ENCODE measurements around the gene ZBED2.
"Not testable (repeated sequence)": the region's sequence is repeated elsewhere in the genome, so short reads cannot be mapped to it uniquely, and the experiment has no call there.

The ZBED2 gene, protein sequence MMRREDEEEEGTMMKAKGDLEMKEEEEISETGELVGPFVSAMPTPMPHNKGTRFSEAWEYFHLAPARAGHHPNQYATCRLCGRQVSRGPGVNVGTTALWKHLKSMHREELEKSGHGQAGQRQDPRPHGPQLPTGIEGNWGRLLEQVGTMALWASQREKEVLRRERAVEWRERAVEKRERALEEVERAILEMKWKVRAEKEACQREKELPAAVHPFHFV

GRCh38 chr3:111595232-111595631 lies at the start of gene ZBED2:
ZBED2 (minus strand) TSS chr3:111595346; CDS start chr3:111594201, 1,145 bp downstream.
- DNase-seq = no peak

DNA sequence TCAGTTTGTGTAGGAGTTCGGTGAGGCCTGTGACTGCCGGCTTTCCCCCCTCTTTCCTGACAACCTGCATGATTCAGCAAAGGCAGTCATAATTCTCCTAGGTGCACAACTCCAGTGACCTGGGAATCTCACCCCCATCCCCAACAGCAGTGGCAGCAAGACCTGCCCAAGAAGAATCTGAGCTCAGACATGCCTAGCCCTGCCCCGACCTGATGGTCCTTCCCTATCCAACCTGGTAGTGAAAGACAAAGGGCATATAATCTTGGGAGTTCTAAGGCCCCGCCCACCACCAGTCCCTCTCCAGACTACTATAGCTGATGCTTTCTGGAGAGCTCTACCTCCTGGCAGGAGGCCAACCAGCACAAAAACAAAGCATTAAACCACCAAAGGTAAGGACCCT lies 44.2 kb upstream of the ZBED2 start:
- DNase-seq = no peak

DNA sequence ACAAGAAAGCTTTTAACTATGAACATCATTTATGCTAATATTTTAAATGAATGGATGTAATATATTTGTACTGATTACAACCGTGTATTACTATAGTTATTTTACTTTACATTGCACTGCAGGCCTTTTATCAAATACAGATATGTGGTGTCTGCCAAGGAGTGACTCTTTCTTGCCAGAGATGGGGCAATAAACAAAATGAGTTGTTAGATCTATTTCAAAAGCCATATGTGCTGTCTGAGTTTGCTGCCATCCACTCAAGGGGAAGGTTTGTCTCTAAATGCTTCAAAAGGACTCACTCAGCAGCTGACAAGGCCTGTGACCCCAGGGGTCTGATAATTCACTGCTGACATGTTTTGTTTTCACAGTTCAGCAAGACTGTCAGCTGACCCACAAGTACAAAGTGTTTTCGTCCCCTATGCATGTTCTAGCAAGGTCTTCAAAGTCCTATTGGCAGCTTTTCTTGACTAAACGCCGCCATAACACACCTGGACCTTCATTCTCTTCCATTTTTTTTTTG lies 41.3 kb upstream of the ZBED2 start:
- no peak for DNase-seq

DNA sequence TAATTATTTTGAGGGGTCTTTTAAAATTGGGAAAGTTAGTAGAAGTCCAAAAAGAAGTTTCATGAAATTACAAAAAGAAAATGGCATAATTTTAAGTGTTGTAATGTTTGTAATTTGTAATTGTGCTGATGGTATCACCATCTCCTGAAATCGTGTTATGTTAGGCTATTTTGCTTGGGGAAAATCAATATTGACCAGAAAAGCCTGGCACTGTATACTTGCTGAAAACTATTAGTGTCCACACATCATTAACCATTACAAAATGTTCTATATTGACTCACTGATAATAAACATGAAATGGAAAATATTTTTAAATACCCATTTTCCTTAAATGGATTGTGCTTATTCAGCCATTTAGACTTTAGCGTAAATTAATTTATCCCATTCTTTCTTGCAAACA lies 40.3 kb upstream of the ZBED2 start:
- no peak for DNase-seq

DNA sequence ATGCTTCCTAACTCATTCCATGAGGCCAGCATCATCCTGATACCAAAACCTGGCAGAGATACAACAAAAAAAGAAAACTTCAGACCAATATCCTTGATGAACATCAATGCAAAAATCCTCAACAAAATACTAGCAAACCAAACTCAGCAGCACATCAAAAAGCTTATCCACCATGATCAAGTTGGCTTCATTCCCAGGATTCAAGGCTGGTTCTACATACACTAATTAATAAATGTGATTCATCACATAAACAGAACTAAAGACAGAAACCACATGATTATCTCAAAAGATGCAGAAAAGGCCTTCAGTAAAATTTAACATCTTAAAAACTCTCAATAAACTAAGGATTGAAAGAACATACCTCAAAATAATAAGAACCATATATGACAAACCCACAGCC lies 35.5 kb upstream of the ZBED2 start:
- DNase-seq = not testable (repeated sequence)

DNA sequence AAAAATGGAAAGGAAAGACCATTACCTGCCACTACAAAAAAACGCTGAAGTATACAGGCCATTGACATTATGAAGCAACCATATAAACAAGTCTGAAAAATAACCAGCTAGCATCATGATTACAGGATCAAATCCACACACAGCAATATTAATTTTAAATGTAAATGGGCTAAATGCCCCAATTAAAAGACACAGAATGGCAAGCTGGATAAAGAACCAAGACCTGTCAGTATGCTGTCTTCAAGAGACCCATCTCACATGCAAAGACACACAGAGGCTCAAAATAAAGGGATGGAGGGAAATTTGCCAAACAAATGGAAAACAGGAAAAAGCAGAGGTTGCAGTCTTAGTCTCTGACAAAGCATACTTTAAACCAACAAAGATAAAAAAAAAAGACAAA lies 33.9 kb upstream of the ZBED2 start:
- not testable (repeated sequence) for DNase-seq

DNA sequence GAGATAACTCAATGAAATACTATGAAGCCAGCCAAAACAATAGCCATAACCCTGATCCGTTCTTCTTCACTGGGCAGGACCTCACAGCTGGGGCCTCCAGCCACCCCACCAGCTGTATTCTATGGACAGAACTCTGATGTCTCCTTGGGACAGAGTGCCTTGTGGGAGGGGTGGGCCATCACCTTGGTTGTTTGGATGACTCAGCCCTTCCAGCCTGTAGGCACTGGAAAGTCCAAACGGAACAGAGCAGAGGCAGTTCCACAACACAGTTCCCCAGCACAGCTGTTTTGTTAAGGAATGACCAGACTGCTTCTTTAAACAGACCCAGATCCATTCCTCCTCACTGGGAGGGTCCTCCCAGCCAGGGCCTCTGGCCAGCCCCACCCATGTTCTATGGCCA lies 31.9 kb upstream of the ZBED2 start:
- DNase-seq = no peak

DNA sequence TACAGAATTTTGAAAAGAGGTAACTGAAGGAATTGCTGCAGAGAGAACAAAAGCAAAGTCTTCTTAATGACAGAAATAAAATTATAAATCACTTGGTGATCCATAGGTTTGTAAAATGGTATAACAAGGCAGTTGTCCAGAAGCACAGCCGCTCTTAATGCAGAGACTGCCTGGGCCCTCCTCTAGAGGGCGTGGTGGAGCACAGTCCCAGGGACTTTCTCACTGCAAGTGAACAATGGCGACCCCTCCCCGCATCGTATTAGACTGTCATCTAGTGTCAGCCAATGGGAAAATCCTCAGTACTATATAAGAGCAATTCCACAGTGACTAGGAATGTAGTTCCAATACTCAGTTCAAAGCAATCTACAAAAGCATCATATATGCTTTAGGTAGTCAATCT lies 26.4 kb upstream of the ZBED2 start:
- peak; percentile 19 for DNase-seq

GRCh38 chr3:111619833-111620232 lies 24.7 kb upstream of the ZBED2 start:
- no peak for DNase-seq

DNA sequence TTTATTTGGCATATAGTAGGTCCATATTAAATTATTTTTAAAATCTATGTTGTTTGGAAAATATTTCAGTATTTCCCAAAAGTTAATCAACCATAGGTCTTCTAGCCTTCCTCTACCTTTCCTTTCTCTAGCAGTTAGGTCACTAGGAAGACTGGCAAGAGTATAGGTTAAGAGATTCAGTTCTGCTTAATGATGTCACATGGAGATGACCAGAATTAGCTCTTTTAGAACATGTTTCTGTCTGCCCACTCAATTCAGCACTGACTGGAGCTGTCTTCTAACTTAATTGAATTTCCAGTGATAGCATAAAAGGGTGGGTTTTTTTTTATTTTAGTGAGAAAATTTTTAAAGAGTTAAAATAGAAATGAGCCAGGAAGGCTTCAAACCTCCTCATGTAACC lies 23.8 kb upstream of the ZBED2 start:
- no peak for DNase-seq

GRCh38 chr3:111617912-111618601 lies 22.9 kb upstream of the ZBED2 start:
- no peak for DNase-seq

- no peak for DNase-seq
Measured at GRCh38 chr3:111617406-111617805, 22.3 kb upstream of the ZBED2 start.

DNA sequence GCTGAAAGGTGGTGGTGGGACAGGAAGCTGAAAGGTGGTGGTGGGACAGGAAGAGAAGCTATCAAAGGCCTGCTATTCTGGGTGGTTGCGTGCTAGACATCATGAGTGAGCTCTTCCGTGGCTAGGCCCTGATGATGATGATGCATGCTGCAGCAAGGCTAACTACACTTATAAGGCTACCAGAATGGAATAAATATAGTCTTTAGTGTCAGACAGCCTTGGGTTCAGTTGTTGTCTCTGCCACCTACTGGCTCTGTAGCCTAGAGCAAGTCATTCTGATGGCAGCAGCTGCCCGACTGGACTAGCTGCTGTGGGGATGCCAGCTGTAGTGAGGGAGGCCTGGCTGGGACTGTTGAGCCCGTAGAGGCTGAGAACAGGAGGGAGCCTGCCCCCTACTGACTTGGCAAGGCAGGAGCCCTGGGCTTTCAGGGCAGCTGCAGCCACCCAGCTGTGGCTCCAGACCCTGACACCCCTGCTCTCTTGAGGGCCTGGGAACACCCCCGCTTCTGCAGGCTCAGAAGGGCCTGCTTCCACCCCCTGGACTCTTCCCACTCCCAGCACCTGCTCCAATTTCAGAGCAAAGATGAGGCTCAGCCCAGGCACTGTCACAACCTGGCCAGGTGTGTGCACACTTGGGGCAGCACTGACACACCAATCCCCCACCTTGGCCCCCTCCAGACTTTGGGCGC lies 21.4 kb upstream of the ZBED2 start:
- DNase-seq = peak; percentile 63

DNA sequence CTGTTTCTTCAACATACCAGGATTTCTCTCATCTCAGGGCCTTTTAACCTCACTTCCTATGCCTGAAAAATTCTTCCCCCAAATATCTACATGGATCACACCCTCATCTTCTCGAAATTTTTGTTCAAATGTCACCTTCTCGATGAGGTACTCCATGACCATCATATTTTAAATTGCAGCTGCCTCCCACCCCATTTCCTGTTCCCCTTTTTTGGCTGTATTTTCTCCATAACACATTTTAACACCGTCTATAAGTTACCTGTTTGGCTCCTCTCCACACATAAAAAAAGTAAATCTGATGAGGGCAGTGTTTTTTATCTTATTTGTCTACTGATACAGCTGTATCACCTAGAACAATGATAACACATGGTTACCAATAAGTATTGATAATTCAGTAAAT lies 20.7 kb upstream of the ZBED2 start:
- DNase-seq = no peak

- DNase-seq = no peak
Measured at GRCh38 chr3:111613294-111613693, 18.1 kb upstream of the ZBED2 start.

GRCh38 chr3:111610612-111611054 lies 15.5 kb upstream of the ZBED2 start:
- DNase-seq = peak; percentile 13

GRCh38 chr3:111610189-111610588 lies 15.0 kb upstream of the ZBED2 start:
- DNase-seq = peak; percentile 81

GRCh38 chr3:111609700-111610099 lies 14.6 kb upstream of the ZBED2 start:
- DNase-seq = no peak

GRCh38 chr3:111608383-111608782 lies 13.2 kb upstream of the ZBED2 start:
- peak; percentile 34 for DNase-seq

DNA sequence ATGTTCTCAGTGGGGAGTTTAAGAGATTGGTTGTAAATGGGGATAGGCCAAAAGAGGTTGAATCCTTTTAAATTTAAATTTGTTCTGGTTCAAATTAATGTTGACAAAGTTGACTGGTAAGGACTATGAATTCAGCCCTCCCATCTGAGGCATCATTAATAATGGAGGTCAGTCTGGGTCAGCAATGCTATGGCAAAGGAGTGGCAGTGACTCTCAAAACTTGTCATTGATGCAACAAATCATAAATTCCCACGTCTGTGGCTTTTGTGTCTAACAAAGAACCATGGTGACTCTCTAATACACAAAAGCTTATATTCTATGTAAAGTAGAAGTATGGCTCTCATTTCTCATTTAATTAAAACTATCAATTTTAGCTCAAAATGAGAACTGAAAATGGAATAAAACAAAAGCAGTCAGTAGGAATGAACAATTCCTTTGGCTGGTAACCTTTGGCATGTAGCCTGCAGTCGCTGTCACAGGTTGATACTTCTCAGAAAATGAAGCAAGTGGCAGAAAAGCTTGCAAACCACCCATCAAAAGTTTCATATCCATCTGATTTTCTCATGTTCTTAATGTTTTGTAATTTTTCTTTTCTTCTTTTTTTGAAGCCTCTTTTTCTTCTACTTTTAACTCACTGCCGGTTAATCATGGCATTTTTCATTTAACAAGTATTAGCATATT lies 12.2 kb upstream of the ZBED2 start:
- no peak for DNase-seq

GRCh38 chr3:111605493-111605892 lies 10.3 kb upstream of the ZBED2 start:
- DNase-seq = no peak

GRCh38 chr3:111605018-111605417 lies 9.9 kb upstream of the ZBED2 start:
- DNase-seq = no peak

GRCh38 chr3:111604119-111604518 lies 9.0 kb upstream of the ZBED2 start:
- DNase-seq = no peak

Data from CD4-positive, alpha-beta T cell treated with Interleukin-21 for 1 hour (primary cell).